Keratinocyte (primary cell): ENCODE results near the gene OR13J1. TPM values are rescaled to one million over a fixed set of nuclear protein-coding genes. Genes with fewer than 3 reads are reported as not detected.
"Not testable (repeated sequence)": the region's sequence is repeated elsewhere in the genome, so short reads cannot be mapped to it uniquely, and the experiment has no call there.

Experiments
- DNase-seq: peaks from one replicate; pipeline ENCODE4 v3.0.0-alpha.2; 2011; ENCODE audit warnings: low read depth, missing footprints, low spot score
- FAIRE-seq: peaks from 2 replicates; lab custom pipeline; 2011; peaks lifted over from hg19 to GRCh38; lab: Jason Lieb, UNC
- H2AFZ ChIP-seq: 2 replicates; pipeline ENCODE4 v1.6.0; 2012; ENCODE audit warnings: low read length, control low read depth, inconsistent platforms; ENCODE audit not compliant: control insufficient read depth
- H3K27ac ChIP-seq: 2 replicates; pipeline ENCODE4 v1.5.1; 2011; ENCODE audit warnings: low read length; ENCODE audit not compliant: control insufficient read depth, insufficient read depth
- H3K27me3 ChIP-seq: 3 replicates; pipeline ENCODE4 v1.6.0; 2011; ENCODE audit warnings: low read length; ENCODE audit not compliant: control insufficient read depth, insufficient read depth; ENCODE audit errors: extremely low read depth
- H3K36me3 ChIP-seq, 2 experiments: 2 replicates in 1 of 2; 3 replicates in 1 of 2; pipeline ENCODE4 v1.5.1; 2011; ENCODE audit warnings: low read length in 2 of 2, mild to moderate bottlenecking in 1 of 2; ENCODE audit not compliant: control insufficient read depth in 2 of 2, insufficient read depth in 2 of 2; ENCODE audit errors: extremely low read depth in 1 of 2
- H3K4me1 ChIP-seq: 3 replicates; pipeline ENCODE4 v1.5.1; 2011; ENCODE audit warnings: low read length; ENCODE audit not compliant: control insufficient read depth, insufficient read depth; ENCODE audit errors: extremely low read depth
- H3K4me2 ChIP-seq: 3 replicates; pipeline ENCODE4 v1.6.0; 2011; ENCODE audit warnings: low read depth, low read length; ENCODE audit not compliant: control insufficient read depth, insufficient read depth; ENCODE audit errors: extremely low read depth
- H3K4me3 ChIP-seq, 3 experiments: fragments of 200-600 bp in 1 of 3; sonication (generic) in 1 of 3; 2 replicates in 2 of 3; 3 replicates in 1 of 3; pipeline ENCODE4 v1.5.1; 2011 to 2016; ENCODE audit warnings: low read length in 3 of 3, mild to moderate bottlenecking in 3 of 3, control low read depth in 2 of 3, inconsistent platforms in 1 of 3, low read depth in 1 of 3, mixed read lengths in 1 of 3, mixed run types in 1 of 3, moderate library complexity in 1 of 3; ENCODE audit not compliant: control insufficient read depth in 2 of 3, insufficient read depth in 2 of 3; ENCODE audit errors: extremely low read depth in 1 of 3
- H3K79me2 ChIP-seq: 2 replicates; pipeline ENCODE4 v1.6.0; 2012; ENCODE audit warnings: low read length; ENCODE audit not compliant: control insufficient read depth, insufficient read depth
- H3K9ac ChIP-seq: 3 replicates; pipeline ENCODE4 v1.6.0; 2011; ENCODE audit warnings: low read length; ENCODE audit not compliant: control insufficient read depth, insufficient read depth; ENCODE audit errors: extremely low read depth
- H3K9me1 ChIP-seq: 3 replicates; pipeline ENCODE4 v1.6.0; 2011; ENCODE audit warnings: low read length; ENCODE audit not compliant: control insufficient read depth, insufficient read depth; ENCODE audit errors: extremely low read depth
- H3K9me3 ChIP-seq: 2 replicates; pipeline ENCODE4 v1.5.1; 2012; ENCODE audit warnings: low read depth, low read length; ENCODE audit not compliant: control insufficient read depth
- H4K20me1 ChIP-seq: 3 replicates; pipeline ENCODE4 v1.6.0; 2011; ENCODE audit warnings: low read length; ENCODE audit not compliant: control insufficient read depth, insufficient read depth; ENCODE audit errors: extremely low read depth
- CTCF ChIP-seq, 3 experiments: IDR thresholded peaks in 1 of 3; conservative IDR thresholded peaks in 1 of 3; optimal IDR thresholded peaks in 1 of 3; 2 replicates in 2 of 3; 3 replicates in 1 of 3; pipeline versions ENCODE3 to v1.5.1; 2011; ENCODE audit warnings: low read length in 3 of 3, mild to moderate bottlenecking in 3 of 3, moderate library complexity in 2 of 3, control low read depth in 1 of 3, inconsistent platforms in 1 of 3; ENCODE audit not compliant: insufficient read depth in 2 of 3; ENCODE audit errors: extremely low read depth in 1 of 3
- EZH2 ChIP-seq: IDR thresholded peaks from one replicate; pipeline ENCODE4 v1.6.1; 2012; ENCODE audit warnings: inconsistent platforms, mild to moderate bottlenecking, low read length, moderate library complexity
- dilution Hi-C: fragments of 300-500 bp; cut with MboI; formaldehyde crosslinking; loops from one replicate; pipeline ENCODE4 v1.7.0; 2020; ENCODE audit warnings: low sequenced_read_pairs; ENCODE audit not compliant: extremely low pct_ligation_motif_present
- polyA plus RNA-seq, 5 experiments: library from polyadenylated mRNA; depleted of rRNA in 3 of 5; stranded (reverse) in 3 of 5; stranded (forward) in 1 of 5; unstranded in 1 of 5; fragments of >200 nt; gene quantifications; 1 replicate in 1 of 5; 2 replicates in 3 of 5; 3 replicates in 1 of 5; pipeline versions ENCODE4 v1.2.1 to v1.2.3, GENCODE V29; 2011 to 2012; ENCODE audit warnings: missing spikeins in 2 of 5, low read depth in 1 of 5, low replicate concordance in 1 of 5

OR13J1 gene
- polyA plus RNA-seq, 1 donor (not counting 4 experiments of a cell fraction or from before 2014, with no cell fraction given) = not detected

- H3K9me3 ChIP-seq = no peaks in the 10 kb centered on the region
- H3K4me2 ChIP-seq = no peak overlapping the region
- DNase-seq (no peak), FAIRE-seq (no peak)
- no peaks in the 10 kb centered on the region for H3K79me2 ChIP-seq
- TF ChIP-seq CTCF (optimal IDR thresholded peaks at IDR 0.05 in 1 of 3, IDR thresholded peaks at IDR 0.05 in 1 of 3, conservative IDR thresholded peaks at IDR 0.05 in 1 of 3; ENCODE audit: extremely low read depth in 1 of 3, insufficient read depth in 2 of 3, low read length in 3 of 3) (no peak), EZH2 (no peak)
- dilution Hi-C loops = no loop called here
- H3K9ac ChIP-seq = no peak overlapping the region
- no peaks in the 10 kb centered on the region for H4K20me1 ChIP-seq
- H3K4me3 ChIP-seq = no peak overlapping the region
- H3K36me3 ChIP-seq = no peaks in the 10 kb centered on the region
- H3K27ac ChIP-seq = no peak overlapping the region
- H3K27me3 ChIP-seq = no peaks in the 10 kb centered on the region
- no peak overlapping the region for H2AFZ ChIP-seq
- H3K9me1 ChIP-seq = no peaks in the 10 kb centered on the region
- H3K4me1 ChIP-seq = no peaks in the 10 kb centered on the region
Observed at GRCh38 chr9:35899021-35899420, 28.8 kb upstream of the OR13J1 start.

GRCh38 chr9:35898337-35898736 is 28.1 kb upstream of the OR13J1 start:
- H3K4me2 ChIP-seq = no peak overlapping the region
- H3K9me3 ChIP-seq = no peaks in the 10 kb centered on the region
- no peaks in the 10 kb centered on the region for H3K9me1 ChIP-seq
- DNase-seq (no peak), FAIRE-seq (no peak)
- no peak overlapping the region for H2AFZ ChIP-seq
- dilution Hi-C loops = no loop called here
- no peak overlapping the region for H3K27ac ChIP-seq
- no peak overlapping the region for H3K9ac ChIP-seq
- no peaks in the 10 kb centered on the region for H3K27me3 ChIP-seq
- H3K4me3 ChIP-seq = no peak overlapping the region
- H3K36me3 ChIP-seq = no peaks in the 10 kb centered on the region
- TF ChIP-seq CTCF (optimal IDR thresholded peaks at IDR 0.05 in 1 of 3, IDR thresholded peaks at IDR 0.05 in 1 of 3, conservative IDR thresholded peaks at IDR 0.05 in 1 of 3; ENCODE audit: extremely low read depth in 1 of 3, insufficient read depth in 2 of 3, low read length in 3 of 3) (no peak), EZH2 (no peak)
- H3K4me1 ChIP-seq = no peaks in the 10 kb centered on the region
- H4K20me1 ChIP-seq = no peaks in the 10 kb centered on the region
- H3K79me2 ChIP-seq = no peaks in the 10 kb centered on the region

GRCh38 chr9:35897376-35898099 is 27.3 kb upstream of the OR13J1 start:
- DNase-seq, H3K79me2 ChIP-seq, H4K20me1 ChIP-seq, H3K9me3 ChIP-seq, FAIRE-seq, H3K9ac ChIP-seq, dilution Hi-C loops, H3K4me1 ChIP-seq, H3K36me3 ChIP-seq, H2AFZ ChIP-seq, H3K9me1 ChIP-seq, H3K27me3 ChIP-seq, H3K27ac ChIP-seq, H3K4me2 ChIP-seq, H3K4me3 ChIP-seq: not testable (repeated sequence)
